HuH-7.5 (cell line): Measurements from ENCODE around the gene GINS1.
"Not testable (repeated sequence)": the region's sequence is repeated elsewhere in the genome, so short reads cannot be mapped to it uniquely, and the experiment has no call there.

ENCODE experiments used
- DNase-seq: peaks from one replicate; pipeline ENCODE4 v3.0.0; 2011; ENCODE audit warnings: low spot score

Gene GINS1

GRCh38 chr20:25454153-25454900 is 46.9 kb downstream of the GINS1 start:
- DNase-seq, result no peak

GRCh38 chr20:25457886-25458680 is 50.6 kb downstream of the GINS1 start:
- DNase-seq, result no peak

GRCh38 chr20:25459111-25459830 is 51.8 kb downstream of the GINS1 start:
- no peak for DNase-seq

GRCh38 chr20:25459916-25460535 is 52.6 kb downstream of the GINS1 start:
- DNase-seq, result no peak

- DNase-seq, result no peak
Observed at GRCh38 chr20:25460566-25461280, 53.2 kb downstream of the GINS1 start.

GRCh38 chr20:25461281-25461650 is 53.8 kb downstream of the GINS1 start:
- no peak for DNase-seq

- DNase-seq, result no peak
Observed at GRCh38 chr20:25461786-25462545, 54.5 kb downstream of the GINS1 start.

GRCh38 chr20:25464501-25465242 is 57.2 kb downstream of the GINS1 start:
- no peak for DNase-seq

GRCh38 chr20:25465243-25466135 is 58.0 kb downstream of the GINS1 start:
- DNase-seq, result no peak

GRCh38 chr20:25466846-25467245 is 59.4 kb downstream of the GINS1 start:
- no peak for DNase-seq

GRCh38 chr20:25467441-25467840 is 60.0 kb downstream of the GINS1 start:
- no peak for DNase-seq

- no peak for DNase-seq
Observed at GRCh38 chr20:25468126-25469075, 60.9 kb downstream of the GINS1 start.

- DNase-seq, result no peak
Observed at GRCh38 chr20:25469558-25469957, 62.1 kb downstream of the GINS1 start.

GRCh38 chr20:25470045-25470444 is 62.6 kb downstream of the GINS1 start:
- peak; percentile 67 for DNase-seq

GRCh38 chr20:25471020-25471419 is 63.5 kb downstream of the GINS1 start:
- no peak for DNase-seq

- not testable (repeated sequence) for DNase-seq
Observed at GRCh38 chr20:25473297-25473696, 65.8 kb downstream of the GINS1 start.

- no peak for DNase-seq
Observed at GRCh38 chr20:25476106-25477013, 68.9 kb downstream of the GINS1 start.
